ENCODE data around the gene RANBP17.

RANBP17 gene

GRCh38 chr5:171102877-171103610, 241.2 kb downstream of the RANBP17 start:
- no peak for DNase-seq

- DNase-seq = no peak
Observed at GRCh38 chr5:171107669-171108068, 245.9 kb downstream of the RANBP17 start.

DNA sequence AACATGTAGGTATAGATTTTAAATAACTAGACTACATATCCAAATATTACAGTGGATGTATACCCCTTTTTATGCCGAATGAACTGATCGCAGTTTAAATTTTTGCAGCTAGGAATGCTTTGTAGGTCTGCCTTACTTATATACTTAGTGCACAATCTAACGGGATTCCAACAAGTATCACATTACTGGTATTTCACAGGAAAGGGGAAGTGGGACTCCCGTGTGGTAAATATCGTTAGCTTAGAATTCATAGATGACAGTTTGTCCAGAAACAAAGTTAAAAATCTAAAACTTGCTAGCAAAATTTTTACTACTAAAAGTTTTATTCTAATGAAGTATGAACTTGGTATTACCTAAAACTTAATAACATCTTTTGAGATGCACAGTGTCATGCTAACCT, 253.7 kb downstream of the RANBP17 start:
- DNase-seq = no peak

DNA sequence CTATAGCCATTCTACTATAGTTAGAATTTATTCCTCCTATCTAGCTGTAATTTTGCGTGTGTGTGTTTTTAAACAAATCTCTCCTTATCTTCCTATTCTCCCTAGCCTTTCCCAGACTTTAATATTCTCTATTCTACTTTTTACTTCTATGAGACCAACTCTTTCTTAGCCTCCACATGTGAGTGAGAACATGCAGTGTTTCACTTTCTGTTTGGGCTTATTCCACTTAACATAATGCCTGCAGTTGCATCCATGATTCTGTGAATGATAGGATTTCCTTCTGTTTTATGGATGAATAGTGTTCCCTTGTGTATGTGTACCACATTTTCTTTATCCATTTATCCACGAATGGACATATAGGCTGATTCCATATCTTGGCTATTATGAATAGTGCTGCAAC, 254.9 kb downstream of the RANBP17 start:
- no peak for DNase-seq

DNA sequence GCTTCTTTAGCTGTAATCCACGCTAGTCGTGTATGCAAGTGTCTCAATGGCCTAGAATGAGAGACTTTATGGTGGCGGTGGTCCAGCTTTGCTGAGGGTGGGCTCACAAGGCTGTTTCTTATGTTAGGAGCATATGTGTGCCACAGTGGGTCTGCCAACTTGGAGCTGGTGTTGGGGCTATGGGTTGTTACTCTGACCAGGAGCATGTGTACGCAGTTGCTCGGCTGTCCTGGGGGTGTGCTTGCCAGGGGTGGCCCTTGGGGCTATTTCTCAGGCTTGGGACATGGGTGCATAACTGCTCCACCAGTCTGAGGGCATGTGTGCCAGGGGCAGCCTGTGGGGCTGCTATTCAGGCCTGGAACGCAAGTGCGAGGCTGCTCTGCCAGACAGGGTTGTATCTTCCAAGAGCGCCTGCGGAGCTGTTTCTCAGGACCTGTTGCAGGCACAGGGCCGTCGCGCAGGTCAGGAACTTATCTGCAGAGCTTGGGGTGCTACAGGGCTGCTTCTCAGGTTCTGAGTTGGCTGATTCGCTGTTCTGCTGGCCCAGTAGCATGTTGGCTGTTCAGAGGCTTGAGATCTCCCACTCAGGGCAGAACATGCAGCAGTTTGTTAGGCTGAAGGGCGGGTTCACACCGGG, 259.3 kb downstream of the RANBP17 start:
- no peak for DNase-seq

DNA sequence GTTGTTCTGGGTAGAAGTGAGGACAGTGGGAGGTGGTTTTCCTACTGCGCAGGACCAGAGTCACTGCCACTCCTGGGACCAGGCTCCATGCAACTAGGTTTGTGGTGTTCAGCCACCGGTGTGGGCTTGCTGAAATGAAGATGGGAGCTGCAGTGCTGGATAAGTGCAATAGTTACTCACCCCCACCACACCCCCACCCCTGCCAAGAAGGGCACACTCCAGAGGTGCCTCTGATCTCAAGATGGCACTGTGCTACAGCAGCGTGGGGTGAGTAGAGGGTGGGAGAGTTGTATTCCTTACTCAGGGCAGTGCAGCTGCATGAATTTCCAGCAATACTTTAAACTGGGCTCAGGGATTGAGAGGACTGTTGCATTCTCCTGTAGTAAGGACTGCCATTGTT, 259.8 kb downstream of the RANBP17 start:
- no peak for DNase-seq

GRCh38 chr5:171122372-171122771, 260.6 kb downstream of the RANBP17 start:
- DNase-seq = peak; percentile 17

GRCh38 chr5:171123417-171123816, 261.6 kb downstream of the RANBP17 start:
- no peak for DNase-seq

GRCh38 chr5:171127314-171127713, 265.5 kb downstream of the RANBP17 start:
- no peak for DNase-seq

- DNase-seq = no peak
Observed at GRCh38 chr5:171128136-171128535, 266.3 kb downstream of the RANBP17 start.

GRCh38 chr5:171129308-171129707, 267.5 kb downstream of the RANBP17 start:
- no peak for DNase-seq

DNA sequence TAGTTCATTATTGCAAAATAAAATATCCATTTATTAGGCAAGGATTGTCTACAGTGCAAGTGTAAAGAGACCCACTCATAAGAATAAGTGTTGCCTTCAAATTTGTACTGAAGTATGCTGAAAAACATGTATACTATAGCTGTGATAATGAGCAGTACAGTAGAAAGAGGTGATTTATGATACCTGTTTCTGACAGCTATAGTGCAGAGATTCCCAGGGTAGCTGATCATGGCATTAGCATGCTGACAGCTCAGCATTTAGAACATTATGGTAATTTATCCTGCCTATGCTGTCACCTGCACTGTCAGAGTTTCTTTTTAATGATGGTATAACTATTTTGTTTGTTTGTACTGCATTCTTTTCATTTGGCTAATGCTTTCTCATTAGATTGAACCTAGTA, 269.7 kb downstream of the RANBP17 start:
- peak; percentile 31 for DNase-seq

- DNase-seq = no peak
Observed at GRCh38 chr5:171137768-171138525, 276.1 kb downstream of the RANBP17 start.

- DNase-seq = no peak
Observed at GRCh38 chr5:171139227-171139626, 277.4 kb downstream of the RANBP17 start.

GRCh38 chr5:171142617-171143016, 280.8 kb downstream of the RANBP17 start:
- no peak for DNase-seq

DNA sequence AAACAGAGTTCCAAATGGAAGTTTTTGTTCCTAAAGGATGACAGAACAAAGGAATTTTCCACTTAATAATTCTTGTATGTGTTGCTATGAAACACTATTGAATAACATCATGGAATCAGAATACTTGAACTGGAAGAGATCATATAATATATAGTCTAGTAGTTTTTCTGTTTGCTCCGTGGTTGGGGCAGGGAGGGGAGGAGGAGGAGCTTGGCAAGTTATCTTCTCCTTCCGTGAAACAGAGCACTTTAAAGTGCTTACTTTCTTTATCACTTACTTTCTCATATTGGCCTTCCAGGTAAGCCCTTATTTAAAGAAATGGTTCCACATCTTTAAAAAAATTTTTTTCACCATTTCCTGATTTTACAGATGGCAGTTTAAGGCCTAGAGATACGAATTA, 281.4 kb downstream of the RANBP17 start:
- DNase-seq = no peak

DNA sequence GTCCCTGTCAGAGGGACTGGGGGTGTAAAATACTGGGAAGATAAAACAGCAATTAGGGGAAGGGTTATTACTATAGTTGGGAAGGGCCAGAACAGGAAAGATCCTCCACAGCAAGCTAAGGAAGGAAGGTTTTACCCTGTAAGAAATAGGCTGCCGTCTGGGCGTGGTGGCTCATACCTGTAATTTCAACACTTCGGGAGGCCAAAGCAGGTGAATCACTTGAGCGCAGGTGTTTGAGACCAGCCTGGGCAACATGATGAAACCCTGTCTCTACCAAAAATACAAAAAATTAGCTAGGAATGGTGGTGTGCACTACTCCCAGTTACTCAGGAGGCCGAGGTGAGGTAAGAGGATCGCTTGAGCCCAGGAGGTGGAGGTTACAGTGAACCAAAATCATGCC, 282.1 kb downstream of the RANBP17 start:
- no peak for DNase-seq

- DNase-seq = no peak
Observed at GRCh38 chr5:171149333-171149732, 287.5 kb downstream of the RANBP17 start.

DNA sequence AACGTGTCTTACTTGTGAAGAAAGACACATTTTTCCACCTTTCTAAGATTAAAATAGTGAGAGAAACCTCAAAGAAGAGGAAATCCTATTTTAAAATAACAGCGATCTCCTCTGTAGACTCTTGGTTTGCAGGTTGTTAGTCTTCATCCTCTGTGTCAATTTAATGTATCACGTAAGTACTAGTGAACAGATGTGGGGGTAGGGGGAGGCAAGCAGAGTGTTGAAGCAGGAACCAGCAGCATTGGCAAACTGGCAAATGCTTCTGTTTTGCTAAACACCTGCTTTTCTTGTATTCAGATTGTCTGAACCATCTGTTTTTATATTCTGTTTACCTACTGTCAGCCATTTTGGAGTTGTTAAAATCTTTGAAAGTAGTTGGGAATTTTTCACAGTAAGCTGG, 288.0 kb downstream of the RANBP17 start:
- DNase-seq = peak; percentile 76

- DNase-seq = peak; percentile 28
Observed at GRCh38 chr5:171152382-171152781, 290.6 kb downstream of the RANBP17 start.

DNA sequence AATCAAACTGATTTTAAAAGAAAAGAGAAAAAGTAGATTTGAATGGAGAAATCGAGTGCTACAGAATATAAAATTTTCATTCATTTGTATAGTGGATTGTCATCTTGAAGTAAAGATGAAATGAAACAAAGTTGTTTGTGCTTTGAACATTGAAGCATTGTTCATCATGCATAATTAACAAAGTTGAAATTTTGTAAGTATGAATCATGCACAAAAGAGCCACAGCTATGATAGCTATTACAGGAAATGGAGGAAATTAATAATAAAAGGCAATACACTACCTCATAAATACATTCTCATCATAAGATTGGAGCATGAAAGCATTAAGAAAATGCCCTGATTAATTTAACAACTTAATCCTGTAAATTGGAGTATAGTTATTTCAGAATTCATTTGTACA, 293.8 kb downstream of the RANBP17 start:
- no peak for DNase-seq

DNA sequence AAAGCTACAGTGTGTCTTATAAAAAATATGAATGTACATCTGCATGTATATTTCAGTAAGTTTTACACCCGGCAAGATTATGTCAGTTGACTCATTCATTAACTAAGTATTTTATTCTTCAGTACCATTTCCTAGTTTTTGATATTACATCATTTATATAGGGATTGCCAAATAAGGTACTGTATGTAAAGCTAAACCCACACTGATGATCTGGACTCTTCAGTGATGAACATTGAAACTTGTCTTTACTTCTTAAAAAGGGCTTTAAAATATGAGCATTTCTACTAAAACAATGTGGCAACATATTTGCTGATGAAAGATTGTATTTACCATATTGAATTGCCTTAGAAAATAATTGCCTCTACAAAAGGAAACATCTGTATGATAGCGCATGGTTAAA, 295.5 kb downstream of the RANBP17 start:
- DNase-seq = no peak

DNA sequence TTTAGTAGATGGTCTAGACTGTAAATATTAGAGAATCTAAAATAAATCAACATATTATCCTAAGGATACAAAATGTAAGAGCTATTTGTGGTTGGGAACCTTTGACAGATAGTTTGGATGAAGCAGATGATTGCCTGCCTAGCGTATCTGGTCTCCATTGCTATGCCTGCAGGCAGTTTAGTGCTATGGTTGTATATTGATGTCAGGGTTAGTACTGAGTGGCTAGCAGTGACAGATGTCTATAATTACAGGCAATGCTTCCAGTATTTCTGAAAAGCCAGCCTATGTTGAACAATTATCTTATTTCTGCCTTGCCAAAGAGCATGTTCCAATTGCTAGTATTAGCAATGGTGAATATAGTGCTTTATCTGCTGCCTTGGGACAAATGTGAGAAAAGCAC, 296.0 kb downstream of the RANBP17 start:
- peak; percentile 85 for DNase-seq

DNA sequence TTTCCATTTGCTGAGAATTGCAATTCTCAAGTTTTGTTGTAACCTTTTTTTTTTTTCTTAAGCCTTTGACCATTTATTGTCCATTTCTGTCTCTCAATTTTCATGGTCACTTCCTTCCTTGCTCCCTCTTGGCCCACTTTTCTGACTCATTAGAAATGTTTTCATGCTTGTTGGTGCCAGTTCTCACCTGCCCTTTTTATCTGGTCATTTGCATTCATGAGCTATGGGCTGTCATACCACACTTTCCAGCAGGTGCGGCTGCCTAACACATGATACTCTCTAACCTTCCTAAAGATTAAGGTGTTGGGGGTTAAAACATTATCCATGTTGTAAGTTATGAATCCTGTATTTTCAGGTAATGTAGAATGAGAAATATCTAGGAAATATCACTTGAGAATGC, 296.8 kb downstream of the RANBP17 start:
- peak; percentile 34 for DNase-seq
